ENCODE data around the gene FBLN2. TPM values are rescaled to one million over a fixed set of nuclear protein-coding genes. Genes with fewer than 3 reads are reported as not detected.
"Not testable (repeated sequence)": the region's sequence is repeated elsewhere in the genome, so short reads cannot be mapped to it uniquely, and the experiment has no call there.

The FBLN2 gene
- total RNA-seq = 10.4 TPM

DNA sequence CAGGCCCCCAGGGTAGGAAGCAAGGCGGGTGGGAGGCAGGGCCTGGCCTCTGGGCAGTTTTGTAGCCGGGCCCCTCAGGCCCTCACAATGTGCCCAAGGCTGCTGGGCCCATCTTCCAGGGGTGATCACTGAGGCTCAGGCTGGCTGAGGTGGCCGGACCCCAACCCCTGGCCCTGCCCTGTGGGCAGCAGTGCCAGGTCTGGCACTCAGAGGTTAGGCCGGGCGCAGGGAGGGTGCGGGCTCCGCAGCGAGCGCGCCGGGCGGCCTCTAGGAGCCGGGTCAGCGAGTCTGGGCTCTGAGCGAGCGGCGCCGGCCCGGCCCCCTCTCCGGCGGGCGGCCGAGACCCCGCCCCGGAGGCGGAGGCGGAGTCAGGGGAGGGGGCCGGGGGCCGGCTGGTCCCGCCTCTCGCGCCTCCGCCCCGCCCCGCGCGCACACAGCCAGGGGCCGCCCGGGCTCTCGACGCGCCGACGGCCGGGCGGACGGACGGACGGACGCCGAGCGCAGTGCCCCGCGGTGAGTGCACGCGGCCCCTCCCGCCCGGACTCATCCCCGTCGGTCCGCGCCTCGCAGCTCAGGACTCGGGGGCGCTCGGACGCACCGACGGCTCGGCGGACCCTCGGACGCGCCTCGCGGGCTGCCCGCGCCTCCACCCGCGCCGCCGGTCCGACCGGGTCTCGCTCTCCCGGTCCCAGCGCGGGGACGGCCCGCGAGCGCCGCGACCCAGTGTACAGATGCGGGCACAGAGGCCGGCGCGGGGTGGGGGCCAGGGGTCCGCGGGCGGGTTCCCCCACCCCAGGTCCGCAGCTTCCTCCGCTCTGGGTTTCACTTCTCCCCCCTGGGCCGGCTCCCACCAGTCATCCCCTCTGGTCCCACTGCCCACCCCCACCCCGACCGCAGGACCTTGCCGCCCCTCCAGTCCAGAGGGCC, at the start of gene FBLN2:
FBLN2 (plus strand) TSS at position 430 of the 927 bp plus-strand sequence. CDS start 21,231 bp downstream, outside the sequence.
- ATAC-seq = peak; percentile 56

- ATAC-seq = not testable (repeated sequence)
Observed at GRCh38 chr3:13499246-13499645, 49.7 kb upstream of the FBLN2 start.

DNA sequence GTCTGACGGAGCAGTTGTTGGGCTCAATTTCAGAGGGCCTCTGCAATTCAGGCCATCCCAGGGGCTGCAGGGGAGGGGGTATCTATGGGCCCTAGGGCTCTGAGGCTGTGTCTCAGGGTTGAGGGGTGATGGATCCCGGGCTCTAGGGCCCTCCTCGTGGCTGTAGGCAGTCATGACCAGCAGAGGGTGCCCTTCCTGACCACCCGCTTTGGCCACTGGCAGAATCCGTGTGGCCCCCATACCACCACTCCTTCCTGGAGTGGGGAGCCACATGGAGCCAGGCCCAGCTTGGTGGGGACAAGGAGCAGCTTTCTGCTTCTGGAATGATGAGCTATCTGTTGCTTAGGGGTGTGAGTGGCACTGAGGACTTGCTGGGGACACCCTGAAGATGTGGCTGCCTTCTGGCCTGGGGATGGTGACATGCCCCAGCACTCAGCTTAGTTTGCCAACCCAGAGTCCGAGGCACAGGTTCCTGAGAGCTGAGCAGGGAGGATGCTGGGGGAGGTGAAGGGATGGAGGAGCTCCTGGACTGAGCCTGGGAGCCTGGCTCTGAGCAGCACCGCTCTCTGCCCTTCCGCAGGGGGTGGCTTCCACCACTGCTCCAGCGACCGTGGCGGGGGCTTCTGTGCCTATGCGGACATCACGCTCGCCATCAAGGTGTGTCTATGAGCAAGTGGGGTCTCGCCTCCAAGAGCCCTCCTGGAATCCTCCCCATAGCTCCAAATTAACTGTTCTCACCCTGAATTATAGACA, 48.6 kb upstream of the FBLN2 start:
- ATAC-seq = no peak

DNA sequence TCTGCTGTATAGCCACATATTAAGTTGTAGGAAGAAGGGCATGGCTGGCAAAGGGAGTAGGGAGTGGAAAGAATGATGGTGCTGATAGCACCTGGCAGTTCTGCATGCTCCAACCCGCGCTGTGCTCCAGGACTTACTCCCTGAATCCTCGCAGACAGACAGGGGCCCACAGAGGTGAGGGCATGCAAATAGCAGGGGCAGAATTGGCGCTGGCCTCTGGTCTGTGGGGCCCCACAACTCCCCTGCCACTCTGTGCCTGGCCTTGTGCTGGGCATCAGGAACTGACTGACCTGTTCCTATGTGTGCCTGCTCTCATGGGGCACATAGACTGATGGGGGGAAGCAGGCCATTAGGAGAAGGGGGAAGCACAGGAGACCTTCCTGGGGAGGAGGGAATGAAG, 47.9 kb upstream of the FBLN2 start:
- ATAC-seq = no peak

DNA sequence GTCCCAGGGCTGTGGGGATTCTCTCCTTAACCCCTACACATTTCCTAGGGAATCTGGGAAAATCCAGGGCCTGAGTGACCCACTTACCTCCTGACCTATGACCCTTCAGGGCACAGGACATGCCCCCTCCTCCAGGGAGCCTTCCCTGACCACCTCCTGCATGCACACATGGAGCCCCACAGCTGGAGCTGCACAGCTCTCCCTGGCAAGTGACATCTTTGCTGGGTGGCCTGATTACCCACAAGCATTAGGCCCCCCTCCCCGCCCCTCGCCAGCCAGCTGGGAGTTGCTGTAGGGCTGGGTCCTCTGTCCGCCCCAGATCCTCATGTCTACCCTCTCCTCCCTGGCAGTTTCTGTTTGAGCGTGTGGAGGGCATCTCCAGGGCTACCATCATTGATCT, 47.4 kb upstream of the FBLN2 start:
- ATAC-seq = no peak

DNA sequence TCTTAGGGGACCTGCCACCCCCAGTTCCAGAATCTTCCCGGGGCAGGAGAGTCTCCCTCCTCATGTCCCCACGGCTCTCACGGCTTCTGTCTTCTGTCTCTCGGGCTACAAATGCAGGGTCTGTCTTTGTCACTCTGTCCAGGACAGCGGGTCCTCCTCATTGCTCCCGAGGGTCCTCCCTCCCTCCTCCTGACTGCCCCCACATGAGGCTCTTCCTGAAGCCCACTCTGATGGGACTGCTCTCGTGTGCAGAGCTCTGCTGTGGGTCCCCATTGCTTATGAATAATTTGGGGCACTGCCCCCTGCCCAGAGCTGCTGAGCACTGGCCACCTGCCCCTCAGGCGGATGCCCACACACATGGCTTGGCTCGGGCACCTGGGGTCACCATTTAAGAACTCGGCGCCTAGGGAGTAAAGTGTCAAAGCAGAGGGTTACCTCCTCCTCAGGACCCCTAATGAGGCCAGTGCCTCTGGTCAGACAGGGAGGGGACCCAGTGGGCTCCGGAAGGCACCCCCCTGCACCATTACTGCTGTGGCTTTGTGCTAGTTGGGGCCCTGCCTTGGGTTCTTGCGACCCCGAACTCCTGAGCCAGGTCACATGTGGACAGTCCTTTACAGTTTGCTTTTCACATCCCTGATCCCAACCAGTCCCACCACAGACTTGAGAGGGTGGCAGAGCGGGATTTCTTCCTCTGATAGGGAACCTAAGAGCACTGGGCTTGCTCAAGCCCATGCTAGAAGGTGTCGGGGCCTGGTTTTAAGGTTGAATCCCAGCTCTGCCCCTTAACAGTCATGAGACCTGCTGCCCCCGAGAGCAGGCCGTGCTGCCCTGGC, 46.8 kb upstream of the FBLN2 start:
- ATAC-seq = no peak

DNA sequence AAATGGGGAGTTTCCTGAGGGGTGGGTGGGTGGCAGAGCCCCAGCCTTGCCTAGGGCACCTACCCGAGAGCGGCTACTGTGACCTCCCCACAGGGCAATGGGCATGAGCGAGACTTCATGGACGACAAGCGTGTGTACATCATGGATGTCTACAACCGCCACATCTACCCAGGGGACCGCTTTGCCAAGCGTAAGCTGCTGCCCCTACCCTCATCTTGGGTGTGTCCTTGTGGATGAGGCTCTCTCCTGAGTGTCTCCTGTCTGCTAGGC, 46.2 kb upstream of the FBLN2 start:
- no peak for ATAC-seq

DNA sequence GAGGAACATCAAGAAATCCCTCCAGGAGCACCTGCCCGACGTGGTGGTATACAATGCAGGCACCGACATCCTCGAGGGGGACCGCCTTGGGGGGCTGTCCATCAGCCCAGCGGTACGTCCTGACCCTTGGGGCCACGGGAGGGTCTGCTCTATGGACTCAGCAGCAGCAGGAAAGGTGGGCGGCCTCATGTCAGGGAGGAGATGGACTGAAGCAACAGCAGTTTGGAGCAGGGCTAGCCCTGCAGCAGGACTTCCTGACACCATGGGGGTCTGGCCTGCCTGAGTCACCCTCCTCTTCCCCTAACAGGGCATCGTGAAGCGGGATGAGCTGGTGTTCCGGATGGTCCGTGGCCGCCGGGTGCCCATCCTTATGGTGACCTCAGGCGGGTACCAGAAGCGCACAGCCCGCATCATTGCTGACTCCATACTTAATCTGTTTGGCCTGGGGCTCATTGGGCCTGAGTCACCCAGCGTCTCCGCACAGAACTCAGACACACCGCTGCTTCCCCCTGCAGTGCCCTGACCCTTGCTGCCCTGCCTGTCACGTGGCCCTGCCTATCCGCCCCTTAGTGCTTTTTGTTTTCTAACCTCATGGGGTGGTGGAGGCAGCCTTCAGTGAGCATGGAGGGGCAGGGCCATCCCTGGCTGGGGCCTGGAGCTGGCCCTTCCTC, 44.6 kb upstream of the FBLN2 start:
- ATAC-seq = no peak

- no peak for ATAC-seq
Observed at GRCh38 chr3:13505147-13506130, 43.5 kb upstream of the FBLN2 start.

DNA sequence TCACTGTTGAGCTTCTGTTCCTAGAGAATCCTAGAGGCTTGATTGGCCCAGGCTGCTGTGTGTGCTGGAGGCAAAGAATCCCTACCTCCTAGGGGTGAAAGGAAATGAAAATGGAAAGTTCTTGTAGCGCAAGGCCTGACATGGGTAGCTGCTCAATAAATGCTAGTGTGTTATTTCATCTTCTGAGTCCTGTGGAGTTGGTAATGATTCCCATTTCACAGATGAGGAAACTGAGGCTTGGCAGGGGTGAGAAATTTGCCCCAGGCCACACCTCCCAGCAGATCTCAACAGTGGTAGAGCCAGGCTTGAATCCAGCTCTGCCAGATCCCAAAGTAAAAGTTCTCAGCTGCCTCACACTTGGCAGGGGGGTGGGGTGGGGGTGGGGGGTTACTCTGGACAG, 42.7 kb upstream of the FBLN2 start:
- no peak for ATAC-seq

DNA sequence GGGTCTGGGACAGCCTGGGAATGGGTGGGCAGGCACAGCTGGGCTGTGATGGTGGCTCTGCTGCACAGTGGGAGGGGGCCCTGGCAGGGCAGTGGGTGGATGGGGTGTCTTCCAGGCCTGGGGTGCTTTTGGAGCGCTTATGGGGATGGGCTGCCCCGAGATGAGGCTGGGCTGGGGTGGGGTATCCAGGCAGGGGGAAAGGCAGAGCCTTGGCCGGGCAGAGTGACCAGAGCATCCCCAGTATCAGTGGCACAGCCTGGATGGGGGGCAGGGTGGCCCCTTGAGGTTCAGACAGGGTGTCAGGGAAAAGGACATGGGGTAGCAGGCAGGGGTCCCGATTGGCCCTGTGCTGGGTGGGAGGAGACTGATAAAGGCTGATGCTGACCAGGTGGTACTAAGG, 42.2 kb upstream of the FBLN2 start:
- ATAC-seq = no peak

DNA sequence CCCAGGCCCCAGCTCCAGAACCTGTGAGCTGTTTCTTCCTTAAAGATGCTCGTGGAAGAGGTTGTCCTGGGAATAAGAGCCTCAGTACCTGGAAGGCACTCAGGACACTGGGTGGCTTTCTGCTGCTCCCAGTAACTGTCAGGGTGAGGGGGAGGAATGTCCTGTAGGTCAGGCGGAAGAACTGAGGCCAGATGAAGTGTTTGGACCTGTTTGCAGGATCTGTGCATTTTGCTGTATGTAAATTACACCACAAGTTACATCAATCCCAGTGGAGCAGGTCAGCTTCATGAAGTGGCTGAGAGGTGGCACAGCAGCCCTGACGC, 41.7 kb upstream of the FBLN2 start:
- ATAC-seq = no peak

GRCh38 chr3:13507570-13508339, 41.2 kb upstream of the FBLN2 start:
- peak; percentile 25 for ATAC-seq

GRCh38 chr3:13508496-13508895, 40.4 kb upstream of the FBLN2 start:
- ATAC-seq = no peak

GRCh38 chr3:13509059-13509815, 39.7 kb upstream of the FBLN2 start:
- ATAC-seq = no peak

DNA sequence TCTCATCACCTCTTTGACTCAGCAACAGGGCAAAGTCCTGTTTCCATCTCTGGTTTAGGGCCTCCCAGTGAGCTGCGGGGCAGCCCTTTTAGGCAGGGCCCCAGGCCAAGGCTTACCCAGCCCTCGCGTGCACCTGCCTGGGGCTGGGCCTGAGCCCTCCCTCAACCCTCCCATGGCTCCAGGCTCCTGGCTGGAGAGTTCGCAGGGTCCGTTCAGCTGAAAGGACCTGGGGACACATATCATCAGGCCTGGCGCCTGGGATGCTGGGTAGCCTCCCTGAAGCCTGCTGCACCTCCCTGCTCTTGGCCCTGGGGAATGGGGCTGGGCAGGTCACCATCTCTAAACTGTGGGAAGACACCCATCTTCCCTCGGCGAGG, 39.1 kb upstream of the FBLN2 start:
- no peak for ATAC-seq

DNA sequence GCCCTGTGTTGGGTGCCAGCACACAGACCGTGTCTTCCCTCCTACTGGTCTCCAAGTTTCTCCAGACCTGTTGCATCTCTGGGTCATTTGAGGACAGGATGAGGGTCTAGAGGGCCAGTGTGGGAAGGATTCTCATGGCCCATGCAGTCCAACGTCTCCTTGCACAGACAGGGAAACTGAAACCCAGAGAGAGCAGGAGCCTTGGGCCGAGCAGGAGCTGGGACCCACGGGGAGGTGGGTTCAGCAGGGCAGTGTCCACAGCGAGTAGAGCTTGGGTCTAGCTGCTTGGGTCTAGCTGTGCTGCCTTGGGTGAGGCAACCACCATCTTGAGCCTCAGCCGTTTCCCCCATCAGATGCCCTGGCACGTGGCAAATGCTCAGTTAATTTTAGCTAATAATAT, 36.5 kb upstream of the FBLN2 start:
- no peak for ATAC-seq

- ATAC-seq = peak; percentile 12
Observed at GRCh38 chr3:13513051-13513912, 35.6 kb upstream of the FBLN2 start.

All from esophagus mucosa (tissue), 1 donor.